Esophagus (tissue), 2 donors: ENCODE data around the gene C17orf50. TPM values are rescaled to one million over a fixed set of nuclear protein-coding genes. Genes with fewer than 3 reads are reported as not detected.

Experiments
- H3K27ac ChIP-seq, 2 donors: one replicate each; pipeline ENCODE4 v1.5.1; 2013; ENCODE audit warnings: low read depth in 2 of 2, mild to moderate bottlenecking in 2 of 2, inconsistent platforms in 1 of 2, low read length in 1 of 2, moderate library complexity in 1 of 2
- H3K27me3 ChIP-seq, 2 donors: one replicate each; pipeline ENCODE4 v1.6.1; 2013; ENCODE audit warnings: low read length in 2 of 2, control low read depth in 1 of 2, mild to moderate bottlenecking in 1 of 2; ENCODE audit not compliant: insufficient read depth in 2 of 2, control insufficient read depth in 1 of 2
- H3K36me3 ChIP-seq, 2 donors: one replicate each; pipeline ENCODE4 v1.6.1; 2013; ENCODE audit warnings: low read length in 1 of 2; ENCODE audit not compliant: control insufficient read depth in 2 of 2, insufficient read depth in 2 of 2
- H3K4me1 ChIP-seq, 2 donors: one replicate each; pipeline ENCODE4 v1.6.1; 2013; ENCODE audit warnings: low read length in 1 of 2; ENCODE audit not compliant: control insufficient read depth in 2 of 2, insufficient read depth in 2 of 2
- H3K4me3 ChIP-seq, 2 donors: one replicate each; pipeline ENCODE4 v1.5.1; 2013; ENCODE audit warnings: low read length in 2 of 2, mild to moderate bottlenecking in 2 of 2, low read depth in 1 of 2, moderate library complexity in 1 of 2
- H3K9me3 ChIP-seq, 2 donors: one replicate each; pipeline ENCODE4 v1.6.1; 2013; ENCODE audit warnings: mild to moderate bottlenecking in 2 of 2, low read depth in 1 of 2, low read length in 1 of 2, moderate library complexity in 1 of 2; ENCODE audit not compliant: control insufficient read depth in 2 of 2, insufficient read depth in 1 of 2
- WGBS, 2 donors: extraction: QIAGEN DNeasy Blood & Tissue Kit; methylation state at CpG; one replicate each; pipeline ENCODE4 v1.1.7; 2013; 5-methylcytosine and 5-hydroxymethylcytosine counted together
- polyA plus RNA-seq, 2 donors: library from polyadenylated mRNA; stranded (reverse); fragments of 200-250 nt; gene quantifications; one replicate each; pipeline ENCODE4 v1.2.3, GENCODE V29; 2013
- donor health status: healthy with polysubstance abuse.
- donor health status: Bipolar disorder and iron deficiency.

C17orf50 gene
- polyA plus RNA-seq = under 1 TPM in 1 of 2 donors, not detected in 1; 0.14 TPM

- H3K9me3 ChIP-seq = no peaks in the 10 kb centered on the region
- peaks cover 5 to 6% of the 10 kb centered on the region in 2 donors for H3K4me1 ChIP-seq
- no peak within 1 kb of the TSS for H3K4me3 ChIP-seq
- H3K27me3 ChIP-seq = no peaks in the 10 kb centered on the region
- H3K36me3 ChIP-seq = no peaks in the 10 kb centered on the region
- no peak within 1 kb of the TSS for H3K27ac ChIP-seq
- WGBS, 2 donors = 58 to 100% methylated on average over 1 of the region's 1 CpG
Measured at GRCh38 chr17:35760587-35760986, at the start of gene C17orf50. C17orf50 (plus strand) TSS chr17:35760887; CDS start chr17:35760942, 55 bp downstream.

- Histone ChIP-seq H3K36me3 (peaks cover 0 to 4% of the 10 kb centered on the region in 2 donors), H3K4me1 (no peaks in the 10 kb centered on the region), H3K27ac (no peak overlapping the region), H3K27me3 (no peaks in the 10 kb centered on the region), H3K9me3 (no peaks in the 10 kb centered on the region), H3K4me3 (no peak overlapping the region)
- 94 to 95% methylated on average over 2 of the region's 2 CpGs for WGBS, 2 donors
Measured at GRCh38 chr17:35710950-35711349, 49.7 kb upstream of the C17orf50 start.

DNA sequence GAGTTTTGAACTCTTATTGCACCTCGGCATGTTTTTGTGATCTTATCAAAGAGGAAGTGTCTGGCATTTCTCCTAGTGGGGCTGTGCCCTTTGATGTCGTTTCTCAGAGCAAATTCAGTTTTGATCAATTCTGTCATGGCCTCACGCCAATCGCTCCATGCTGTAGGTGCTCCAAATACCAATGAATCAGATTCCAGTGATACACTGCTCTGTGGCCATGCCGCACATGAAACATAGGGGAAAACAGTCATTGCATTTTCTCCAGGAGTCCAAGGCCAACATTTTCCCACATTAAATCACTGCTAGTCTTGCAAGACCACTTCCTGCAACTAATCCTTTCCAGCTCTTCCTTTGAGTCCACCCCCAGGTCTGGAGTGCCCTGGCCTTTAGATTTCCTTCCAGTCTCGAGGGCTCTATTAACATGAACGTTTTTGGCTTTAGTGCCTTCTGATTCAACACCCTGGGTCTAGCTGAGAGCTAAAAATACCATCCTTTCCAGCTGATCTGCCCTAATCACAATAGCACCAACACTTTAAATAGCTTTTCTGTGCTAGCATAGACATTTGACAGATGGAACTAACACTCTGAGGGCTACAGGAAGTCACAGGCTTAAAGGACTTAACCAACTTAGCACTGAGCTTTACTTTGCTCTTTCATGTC is 47.5 kb upstream of the C17orf50 start:
- Histone ChIP-seq H3K4me3 (no peak overlapping the region), H3K27me3 (no peaks in the 10 kb centered on the region), H3K9me3 (no peaks in the 10 kb centered on the region), H3K36me3 (peaks cover 0 to 4% of the 10 kb centered on the region in 2 donors), H3K4me1 (no peaks in the 10 kb centered on the region), H3K27ac (peak overlapping the region in 1 of 2 donors; percentile 4)
- 32 to 51% methylated on average over 7 of the region's 7 CpGs for WGBS, 2 donors

GRCh38 chr17:35714988-35715387 is 45.7 kb upstream of the C17orf50 start:
- 86 to 90% methylated on average over 2 of the region's 2 CpGs for WGBS, 2 donors
- no peaks in the 10 kb centered on the region for H3K9me3 ChIP-seq
- H3K27ac ChIP-seq = no peak overlapping the region
- H3K4me3 ChIP-seq = no peak overlapping the region
- no peaks in the 10 kb centered on the region for H3K27me3 ChIP-seq
- H3K36me3 ChIP-seq = peaks cover 2 to 4% of the 10 kb centered on the region in 2 donors
- no peaks in the 10 kb centered on the region for H3K4me1 ChIP-seq

DNA sequence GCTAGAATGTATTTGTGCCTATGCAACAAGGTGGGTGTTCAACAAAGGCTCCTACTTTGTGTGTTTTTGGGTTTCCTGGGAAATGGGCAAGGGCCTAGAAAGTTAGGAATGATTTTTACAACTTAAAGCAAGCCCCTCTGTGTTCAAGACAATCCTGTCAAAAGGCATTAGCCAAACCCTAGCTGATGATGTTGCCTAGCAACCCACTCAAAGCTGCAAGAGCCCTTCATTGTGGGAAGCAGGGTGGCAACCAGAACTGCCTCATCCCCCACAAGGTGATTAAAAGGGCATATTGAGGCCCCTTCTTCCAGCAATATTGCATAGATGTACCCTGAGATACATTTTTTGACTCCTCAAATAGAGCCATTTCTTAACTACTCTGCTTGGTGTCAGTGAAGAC is 45.3 kb upstream of the C17orf50 start:
- Histone ChIP-seq H3K27ac (peak overlapping the region in 1 of 2 donors; percentile 1), H3K4me3 (no peak overlapping the region), H3K27me3 (no peaks in the 10 kb centered on the region), H3K36me3 (peaks cover 3 to 4% of the 10 kb centered on the region in 2 donors), H3K9me3 (no peaks in the 10 kb centered on the region), H3K4me1 (no peaks in the 10 kb centered on the region)

DNA sequence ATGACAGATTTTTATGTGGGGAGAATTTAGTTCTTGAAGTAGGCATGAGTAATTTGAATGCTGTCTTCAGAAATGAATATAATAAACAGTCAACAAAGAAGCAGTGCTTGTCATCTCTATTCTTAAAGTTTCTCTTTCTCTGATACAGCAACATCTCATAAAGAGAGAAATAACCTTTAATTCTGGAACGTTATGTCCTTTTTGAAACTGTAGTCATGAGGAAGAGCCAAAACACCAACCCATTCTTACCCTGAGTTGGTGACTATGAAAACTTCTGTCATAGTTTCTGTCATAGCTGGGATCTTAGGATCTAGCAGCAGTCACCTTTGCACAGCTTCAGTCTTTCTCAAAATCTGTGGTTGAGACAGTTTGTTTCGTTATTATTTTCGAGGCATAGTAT is 44.5 kb upstream of the C17orf50 start:
- Histone ChIP-seq H3K36me3 (peaks cover 3 to 4% of the 10 kb centered on the region in 2 donors), H3K27ac (no peak overlapping the region), H3K4me1 (no peaks in the 10 kb centered on the region), H3K27me3 (no peaks in the 10 kb centered on the region), H3K9me3 (no peaks in the 10 kb centered on the region), H3K4me3 (no peak overlapping the region)
- 75 to 80% methylated on average over 3 of the region's 3 CpGs for WGBS, 2 donors

GRCh38 chr17:35716897-35717465 is 43.7 kb upstream of the C17orf50 start:
- H3K4me1 ChIP-seq = no peaks in the 10 kb centered on the region
- no peaks in the 10 kb centered on the region for H3K9me3 ChIP-seq
- H3K4me3 ChIP-seq = no peak overlapping the region
- peak overlapping the region; percentile 18 to 21 for H3K27ac ChIP-seq
- H3K27me3 ChIP-seq = no peaks in the 10 kb centered on the region
- H3K36me3 ChIP-seq = peaks cover 0 to 3% of the 10 kb centered on the region in 2 donors
- WGBS, 2 donors = 63 to 74% methylated on average over 4 of the region's 4 CpGs

DNA sequence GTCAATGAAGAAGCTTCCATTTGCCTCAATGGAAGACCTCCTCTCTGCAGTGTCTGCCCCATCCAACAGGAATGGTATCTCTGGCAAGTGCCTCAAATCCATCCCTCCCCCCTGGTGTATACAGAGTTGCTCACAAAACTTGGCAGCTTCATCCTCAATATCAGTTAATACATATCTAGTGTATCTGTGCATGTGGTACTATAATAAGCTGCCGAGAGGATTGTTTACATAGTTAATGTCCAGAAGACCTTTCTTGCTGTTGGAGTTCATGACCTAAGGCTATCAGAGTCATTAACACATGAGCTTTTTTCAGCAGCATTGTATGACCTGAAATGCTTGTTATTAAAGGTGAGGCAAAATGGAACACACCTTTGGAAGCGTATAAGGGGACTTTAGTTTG is 43.2 kb upstream of the C17orf50 start:
- Histone ChIP-seq H3K9me3 (no peaks in the 10 kb centered on the region), H3K27ac (peak overlapping the region; percentile 13 to 18), H3K4me1 (no peaks in the 10 kb centered on the region), H3K36me3 (peaks cover 0 to 3% of the 10 kb centered on the region in 2 donors), H3K27me3 (no peaks in the 10 kb centered on the region), H3K4me3 (no peak overlapping the region)
- 57 to 58% methylated on average over 2 of the region's 2 CpGs for WGBS, 2 donors

- WGBS, 2 donors = 98 to 100% methylated on average over 2 of the region's 2 CpGs
- Histone ChIP-seq H3K27ac (no peak overlapping the region), H3K4me3 (no peak overlapping the region), H3K4me1 (peaks cover 0 to 2% of the 10 kb centered on the region in 2 donors), H3K36me3 (peaks cover 6 to 11% of the 10 kb centered on the region in 2 donors), H3K27me3 (no peaks in the 10 kb centered on the region), H3K9me3 (no peaks in the 10 kb centered on the region)
Measured at GRCh38 chr17:35723735-35724134, 37.0 kb upstream of the C17orf50 start.

- H3K27ac ChIP-seq = no peak overlapping the region
Measured at GRCh38 chr17:35725058-35725457, 35.6 kb upstream of the C17orf50 start.

More at GRCh38 chr17:35725058-35725457, 35.6 kb upstream of the C17orf50 start:
- H3K27me3 ChIP-seq = no peaks in the 10 kb centered on the region
- H3K4me1 ChIP-seq = peaks cover 0 to 2% of the 10 kb centered on the region in 2 donors
- H3K4me3 ChIP-seq = no peak overlapping the region
- H3K36me3 ChIP-seq = peaks cover 6 to 8% of the 10 kb centered on the region in 2 donors
- WGBS, 2 donors = 92 to 95% methylated on average over 4 of the region's 4 CpGs
- no peaks in the 10 kb centered on the region for H3K9me3 ChIP-seq
